GM10248 (cell line): Measurements from ENCODE around the gene ARL15.

ENCODE experiments used
- CTCF ChIA-PET: fragments of 300-600 bp; sonication (Branson Sonifier 250); formaldehyde crosslinking; extraction: SDS; loops from one replicate; lab custom pipeline; 2021; ENCODE audit warnings: antibody characterized with exemption; lab: Yijun Ruan, JAX
- POLR2A ChIA-PET: fragments of 350-650 bp; sonication (Branson Sonifier 250); formaldehyde crosslinking; extraction: SDS; loops from one replicate; lab custom pipeline; 2020; ENCODE audit warnings: antibody characterized with exemption; lab: Yijun Ruan, JAX
- DNase-seq: peaks from one replicate; pipeline ENCODE4 v3.0.0; 2012; ENCODE audit errors: extremely low spot score
- TF ChIP-seq, protein P1 (sequence below): IDR thresholded peaks from 2 replicates; pipeline ENCODE4 v1.5.1; 2012; ENCODE audit warnings: mild to moderate bottlenecking, low read depth; ENCODE audit errors: extremely low read depth, missing control alignments, control extremely low read depth

Gene ARL15

DNA sequence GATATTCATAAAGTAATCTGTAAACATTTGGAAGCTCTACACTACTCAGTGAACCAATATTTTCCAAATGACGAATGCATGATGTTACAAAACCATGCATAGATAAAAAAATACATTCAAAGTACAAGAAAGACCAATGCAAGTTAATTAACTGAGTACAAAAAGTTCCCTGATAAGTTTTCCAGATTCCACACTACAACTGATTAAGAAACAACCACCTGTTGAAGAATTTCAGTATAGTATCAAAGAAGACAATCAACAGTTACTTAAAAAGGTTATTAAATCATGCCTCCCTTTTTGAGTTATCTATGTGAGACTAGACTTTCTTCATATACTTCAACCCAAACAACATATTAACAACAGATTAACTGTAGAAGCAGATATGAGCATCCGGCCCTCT is 192.4 kb downstream of the ARL15 start:
- TF ChIP-seq, protein P1, sequence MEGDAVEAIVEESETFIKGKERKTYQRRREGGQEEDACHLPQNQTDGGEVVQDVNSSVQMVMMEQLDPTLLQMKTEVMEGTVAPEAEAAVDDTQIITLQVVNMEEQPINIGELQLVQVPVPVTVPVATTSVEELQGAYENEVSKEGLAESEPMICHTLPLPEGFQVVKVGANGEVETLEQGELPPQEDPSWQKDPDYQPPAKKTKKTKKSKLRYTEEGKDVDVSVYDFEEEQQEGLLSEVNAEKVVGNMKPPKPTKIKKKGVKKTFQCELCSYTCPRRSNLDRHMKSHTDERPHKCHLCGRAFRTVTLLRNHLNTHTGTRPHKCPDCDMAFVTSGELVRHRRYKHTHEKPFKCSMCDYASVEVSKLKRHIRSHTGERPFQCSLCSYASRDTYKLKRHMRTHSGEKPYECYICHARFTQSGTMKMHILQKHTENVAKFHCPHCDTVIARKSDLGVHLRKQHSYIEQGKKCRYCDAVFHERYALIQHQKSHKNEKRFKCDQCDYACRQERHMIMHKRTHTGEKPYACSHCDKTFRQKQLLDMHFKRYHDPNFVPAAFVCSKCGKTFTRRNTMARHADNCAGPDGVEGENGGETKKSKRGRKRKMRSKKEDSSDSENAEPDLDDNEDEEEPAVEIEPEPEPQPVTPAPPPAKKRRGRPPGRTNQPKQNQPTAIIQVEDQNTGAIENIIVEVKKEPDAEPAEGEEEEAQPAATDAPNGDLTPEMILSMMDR, result no peak
- ChIA-PET POLR2A (no interaction called here), CTCF (no interaction called here)
- DNase-seq, result no peak

DNA sequence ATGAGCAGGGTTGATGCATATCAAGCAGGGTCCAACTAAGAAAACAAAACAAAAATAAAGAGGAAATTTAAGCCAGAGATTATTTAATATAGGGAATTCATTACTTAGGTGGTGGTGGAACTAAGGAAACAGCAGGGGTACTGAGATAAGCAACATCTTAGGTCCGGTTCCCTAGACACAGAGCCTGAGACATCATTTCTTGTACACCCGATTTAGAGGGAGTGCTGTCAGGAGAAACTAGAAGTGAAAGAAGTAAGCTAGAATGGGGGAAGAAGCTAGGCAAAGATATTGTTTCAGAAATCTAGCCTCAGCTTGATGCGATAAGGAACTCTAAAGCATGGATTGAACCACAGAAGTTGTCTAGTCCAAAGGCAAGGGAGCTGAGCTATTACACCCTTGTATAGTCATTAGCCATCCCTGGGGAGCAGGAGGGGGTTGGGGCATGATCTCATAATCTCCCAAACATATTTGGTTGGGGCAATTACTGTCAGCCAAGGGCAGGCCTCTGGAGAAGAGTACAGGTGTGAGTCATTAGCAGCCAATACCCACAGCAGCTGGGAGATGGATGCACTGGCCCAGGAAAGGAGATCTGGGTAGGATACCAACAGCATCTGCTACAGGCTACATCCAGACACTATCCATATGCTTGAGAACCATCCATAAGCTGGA is 194.5 kb downstream of the ARL15 start:
- no peak for DNase-seq
- POLR2A ChIA-PET, result no interaction called here
- CTCF ChIA-PET, result interaction anchor here (1.2 kb wide), 1 partner anchor 14 kb away, joined by 3 read pairs; no protein-coding TSS in a partner anchor

DNA sequence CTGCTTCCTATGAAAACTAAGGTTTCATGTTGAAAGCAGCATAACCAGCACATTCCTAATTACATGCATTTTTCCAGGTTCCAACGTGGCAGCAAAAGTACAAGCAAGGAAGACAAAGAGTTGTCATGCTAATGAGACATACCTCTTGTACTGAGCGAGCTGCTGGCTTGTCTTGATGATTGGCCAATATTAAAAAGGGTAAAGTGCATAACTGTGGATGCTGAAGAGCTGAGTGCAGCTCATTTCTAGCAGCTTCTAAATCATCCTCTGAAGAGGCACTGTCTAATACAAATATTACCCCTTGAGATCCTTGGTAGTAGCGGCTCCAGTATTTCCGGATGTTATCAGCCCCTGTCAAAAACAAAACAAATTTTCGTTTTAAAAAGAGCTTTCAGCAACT is 197.3 kb downstream of the ARL15 start:
- ChIA-PET POLR2A (no interaction called here), CTCF (interaction anchor here (0.7 to 1.5 kb wide), 6 partner anchors 8 to 82 kb away, joined by 3 to 4 read pairs (median 3); no protein-coding TSS in a partner anchor)
- TF ChIP-seq, protein P1, result no peak
- no peak for DNase-seq

More for the DNA sequence above, 194.5 kb downstream of the ARL15 start:
- TF ChIP-seq, protein P1, result no peak

DNA sequence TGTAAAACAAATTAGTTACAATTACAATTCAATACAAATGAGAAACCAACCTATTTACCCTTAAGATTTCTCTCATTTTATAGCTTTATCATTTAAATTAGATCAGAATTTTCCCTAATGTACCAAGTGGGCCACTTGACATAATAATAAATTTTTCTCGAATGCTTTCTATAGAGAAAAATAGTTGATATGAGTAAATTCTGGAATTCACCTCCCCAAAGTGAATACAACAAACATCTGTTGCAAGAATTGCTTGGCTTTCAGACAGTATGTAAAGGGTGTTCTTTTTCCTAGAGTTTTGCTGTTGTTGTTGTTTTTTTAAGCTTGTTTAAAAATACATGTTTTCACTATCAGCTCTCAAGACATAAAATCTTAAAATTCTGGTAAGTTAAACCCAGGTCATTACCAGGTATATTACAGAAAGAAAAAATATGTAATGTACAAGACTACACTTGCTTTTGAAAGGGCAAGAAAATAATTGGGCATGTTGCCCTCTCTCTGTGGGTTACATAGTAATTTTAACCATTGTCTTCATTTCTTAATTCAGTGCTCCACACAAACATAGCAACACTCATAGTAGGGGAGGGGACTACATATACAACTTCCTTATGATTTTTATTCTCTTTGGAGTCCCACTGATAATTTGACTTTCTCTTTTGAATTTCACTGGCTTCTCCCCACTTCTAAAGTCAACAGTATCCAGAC is 200.6 kb downstream of the ARL15 start:
- TF ChIP-seq, protein P1, result no peak
- ChIA-PET POLR2A (no interaction called here), CTCF (interaction anchor here (1.0 kb wide), 1 partner anchor 102 kb away, joined by 3 read pairs; no protein-coding TSS in a partner anchor)
- DNase-seq, result no peak

DNA sequence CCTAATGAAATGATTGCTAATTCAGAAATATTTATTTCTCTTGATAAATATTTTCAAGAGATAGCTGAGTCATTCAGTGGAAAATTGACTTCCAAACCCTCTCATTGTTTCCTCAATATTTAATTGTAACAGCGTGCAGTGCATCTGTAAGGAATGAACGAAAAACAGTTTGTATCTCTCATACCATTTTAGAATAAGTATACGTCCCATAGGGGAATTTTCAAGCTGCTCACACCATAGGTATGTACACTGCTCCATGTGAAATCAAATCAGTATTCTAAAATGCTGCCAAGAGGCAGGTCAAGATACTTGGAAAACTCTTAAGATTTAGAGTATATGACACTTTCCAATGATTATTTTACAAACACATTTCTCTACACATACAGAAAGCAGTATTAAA is 202.2 kb downstream of the ARL15 start:
- ChIA-PET CTCF (no interaction called here), POLR2A (no interaction called here)
- TF ChIP-seq, protein P1, result no peak
- no peak for DNase-seq

DNA sequence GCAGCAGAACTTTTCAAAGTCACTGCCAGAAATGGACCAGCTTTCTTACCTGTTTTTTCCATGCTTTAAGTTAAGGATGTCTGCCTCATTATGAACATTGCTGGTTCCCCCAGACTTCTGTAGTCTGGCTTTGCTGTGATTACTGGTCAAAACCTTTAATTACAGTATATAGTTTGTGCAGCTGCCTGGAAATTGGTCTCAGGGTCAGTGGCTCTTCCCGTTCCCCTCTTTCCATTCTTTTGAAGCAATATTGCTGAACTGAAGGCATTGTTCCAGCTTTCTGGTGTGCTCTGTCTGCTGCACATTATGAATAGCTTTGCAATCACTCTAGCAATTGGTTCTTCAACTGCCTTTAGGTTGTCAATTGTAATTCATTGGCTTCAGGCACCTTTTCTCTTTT is 206.5 kb downstream of the ARL15 start:
- ChIA-PET POLR2A (no interaction called here), CTCF (no interaction called here)
- DNase-seq, result no peak
- TF ChIP-seq, protein P1, result no peak
